Testis (tissue), 2 donors: ENCODE measurements around the gene P2RY14.

Experiments
- CTCF ChIP-seq, 3 experiments: fragments of 450-650 bp in 2 of 3; fragments of 200-600 bp in 1 of 3; sonication (generic) in 1 of 3; IDR thresholded peaks; one replicate each; pipeline ENCODE4 v1.5.1; 2016 to 2019; ENCODE audit warnings: antibody characterized with exemption in 3 of 3, mild to moderate bottlenecking in 2 of 3, moderate library complexity in 1 of 3
- POLR2A ChIP-seq: fragments of 450-650 bp; IDR thresholded peaks from one replicate; pipeline ENCODE4 v1.6.1; 2017; ENCODE audit warnings: antibody characterized with exemption, mild to moderate bottlenecking, moderate library complexity

GRCh38 chr3:151264605-151265004, 13.7 kb downstream of the P2RY14 start:
- TF ChIP-seq CTCF (IDR thresholded peaks at IDR 0.05) (no peak), POLR2A (no peak)
